ENCODE results near the gene SEPTIN7.

SEPTIN7 gene

DNA sequence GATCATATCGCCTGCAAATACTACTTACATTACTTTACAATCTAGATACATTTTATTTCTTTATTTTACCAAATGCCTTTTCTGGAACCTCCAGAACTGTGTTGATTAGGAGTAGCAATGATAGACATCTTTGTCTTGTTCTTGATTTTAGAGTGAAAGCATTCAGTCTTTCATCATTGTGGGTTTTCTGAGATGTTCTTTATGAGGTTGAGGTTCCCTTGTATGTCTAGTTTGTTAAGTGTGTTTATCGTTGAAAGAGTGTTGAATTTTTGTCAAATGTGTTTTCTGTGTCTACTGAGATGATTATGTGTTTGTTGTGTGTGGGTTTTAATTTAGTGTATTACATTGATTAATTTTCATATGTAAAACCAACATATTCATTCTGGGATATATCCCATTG is 17.1 kb downstream of the SEPTIN7 start:
- Histone ChIP-seq H2BK12ac (ENCODE audit: low read length) (no peak overlapping the region), H2AFZ (ENCODE audit: insufficient read depth, low read length, poor library complexity) (no peak overlapping the region), H3K4me2 (ENCODE audit: low read length) (no peak overlapping the region), H3K79me2 (ENCODE audit: control insufficient read depth, insufficient read depth, low read length, poor library complexity) (peaks cover 10% of the 10 kb centered on the region), H2BK120ac (ENCODE audit: insufficient read depth, low read length, poor library complexity) (no peak overlapping the region), H2AK5ac (ENCODE audit: low read length) (no peak overlapping the region), H3K4me3 (ENCODE audit: low read depth, low read length) (no peak overlapping the region), H3K36me3 (ENCODE audit: control insufficient read depth in 1 of 2, insufficient read depth in 2 of 2, low read length in 2 of 2) (no peaks in the 10 kb centered on the region), H3K27me3 (ENCODE audit: insufficient read depth, low read length) (no peaks in the 10 kb centered on the region), H3K18ac (ENCODE audit: low read length) (no peak overlapping the region), H3K79me1 (ENCODE audit: low read length) (no peaks in the 10 kb centered on the region), H4K91ac (ENCODE audit: low read depth, low read length) (no peak overlapping the region), H3K9me3 (ENCODE audit: insufficient read depth, low read depth, low read length) (no peaks in the 10 kb centered on the region), H3K4me1 (ENCODE audit: control insufficient read depth in 1 of 2, insufficient read depth in 2 of 2, low read length in 2 of 2) (peaks cover 0 to 2% of the 10 kb centered on the region in 2 experiments), H4K12ac (ENCODE audit: low read depth, low read length) (no peak overlapping the region), H2BK5ac (ENCODE audit: low read depth, low read length, poor library complexity) (no peak overlapping the region), H3K23ac (ENCODE audit: low read length) (no peak overlapping the region), H3K27ac (ENCODE audit: low read depth, low read length) (no peak overlapping the region), H3K14ac (ENCODE audit: low read length) (no peak overlapping the region), H3K9ac (ENCODE audit: low read length) (no peak overlapping the region), H4K8ac (ENCODE audit: low read depth, low read length) (no peak overlapping the region), H3K4ac (ENCODE audit: low read depth, low read length) (no peak overlapping the region)
- no peak for DNase-seq
- 100% methylated on average over 1 of the region's 2 CpGs for whole genome bisulfite sequencing (ENCODE audit: extremely low coverage, insufficient coverage, insufficient read length)

DNA sequence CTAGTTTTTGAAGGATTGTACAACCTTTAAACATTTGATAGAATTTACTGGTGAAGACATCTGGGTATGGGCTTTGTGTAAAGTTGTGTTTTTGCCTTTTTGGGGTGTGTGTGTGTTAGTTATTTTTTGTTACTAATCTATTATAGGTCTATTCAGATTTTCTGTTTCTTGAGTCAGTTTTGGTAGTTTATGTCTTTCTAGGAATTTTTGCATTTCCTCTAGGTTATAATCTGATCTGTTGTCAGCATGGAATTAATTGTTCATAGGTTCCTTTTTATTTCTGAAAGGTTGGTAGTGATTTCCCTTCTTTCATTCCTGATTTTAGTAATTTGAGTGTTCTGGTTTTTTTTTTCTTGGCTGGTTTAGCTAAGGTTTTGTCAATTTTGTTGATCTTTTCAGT is 17.7 kb downstream of the SEPTIN7 start:
- Histone ChIP-seq H3K27me3 (ENCODE audit: insufficient read depth, low read length) (no peaks in the 10 kb centered on the region), H3K14ac (ENCODE audit: low read length) (no peak overlapping the region), H4K8ac (ENCODE audit: low read depth, low read length) (no peak overlapping the region), H3K4me1 (ENCODE audit: control insufficient read depth in 1 of 2, insufficient read depth in 2 of 2, low read length in 2 of 2) (peaks cover 0 to 2% of the 10 kb centered on the region in 2 experiments), H3K27ac (ENCODE audit: low read depth, low read length) (no peak overlapping the region), H3K23ac (ENCODE audit: low read length) (no peak overlapping the region), H4K12ac (ENCODE audit: low read depth, low read length) (no peak overlapping the region), H2BK5ac (ENCODE audit: low read depth, low read length, poor library complexity) (no peak overlapping the region), H3K4me3 (ENCODE audit: low read depth, low read length) (no peak overlapping the region), H3K18ac (ENCODE audit: low read length) (no peak overlapping the region), H3K4me2 (ENCODE audit: low read length) (no peak overlapping the region), H3K36me3 (ENCODE audit: control insufficient read depth in 1 of 2, insufficient read depth in 2 of 2, low read length in 2 of 2) (no peaks in the 10 kb centered on the region), H3K79me2 (ENCODE audit: control insufficient read depth, insufficient read depth, low read length, poor library complexity) (peaks cover 7% of the 10 kb centered on the region), H2AFZ (ENCODE audit: insufficient read depth, low read length, poor library complexity) (no peak overlapping the region), H3K79me1 (ENCODE audit: low read length) (no peaks in the 10 kb centered on the region), H2BK12ac (ENCODE audit: low read length) (no peak overlapping the region), H4K91ac (ENCODE audit: low read depth, low read length) (no peak overlapping the region), H2AK5ac (ENCODE audit: low read length) (no peak overlapping the region), H3K9ac (ENCODE audit: low read length) (no peak overlapping the region), H3K4ac (ENCODE audit: low read depth, low read length) (no peak overlapping the region), H3K9me3 (ENCODE audit: insufficient read depth, low read depth, low read length) (no peaks in the 10 kb centered on the region), H2BK120ac (ENCODE audit: insufficient read depth, low read length, poor library complexity) (no peak overlapping the region)
- no peak for DNase-seq

DNA sequence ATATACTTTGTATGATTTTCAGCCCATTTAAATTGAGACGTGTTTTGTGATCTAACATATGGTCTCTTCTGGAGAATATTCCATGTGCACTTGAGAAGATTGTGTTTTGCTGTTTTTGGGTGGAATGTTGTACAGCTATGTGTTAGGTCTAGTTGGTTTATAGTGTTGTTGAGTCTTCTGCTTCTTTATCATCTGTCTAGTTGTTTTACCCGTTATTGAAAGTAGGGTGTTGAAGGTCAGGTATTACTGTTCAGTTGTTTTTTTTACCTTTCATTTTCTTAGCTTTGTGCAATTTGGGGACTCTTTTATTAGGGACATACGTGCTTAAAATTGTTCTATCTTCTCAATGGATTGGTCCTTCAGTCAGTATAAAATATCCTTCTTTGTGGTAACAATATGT is 18.5 kb downstream of the SEPTIN7 start:
- DNase-seq = no peak
- Histone ChIP-seq H3K4me1 (ENCODE audit: control insufficient read depth in 1 of 2, insufficient read depth in 2 of 2, low read length in 2 of 2) (peaks cover 0 to 2% of the 10 kb centered on the region in 2 experiments), H3K79me2 (ENCODE audit: control insufficient read depth, insufficient read depth, low read length, poor library complexity) (peaks cover 7% of the 10 kb centered on the region), H3K23ac (ENCODE audit: low read length) (no peak overlapping the region), H3K36me3 (ENCODE audit: control insufficient read depth in 1 of 2, insufficient read depth in 2 of 2, low read length in 2 of 2) (no peaks in the 10 kb centered on the region), H3K9me3 (ENCODE audit: insufficient read depth, low read depth, low read length) (no peaks in the 10 kb centered on the region), H2BK120ac (ENCODE audit: insufficient read depth, low read length, poor library complexity) (no peak overlapping the region), H3K79me1 (ENCODE audit: low read length) (no peaks in the 10 kb centered on the region), H3K27ac (ENCODE audit: low read depth, low read length) (no peak overlapping the region), H3K9ac (ENCODE audit: low read length) (no peak overlapping the region), H4K8ac (ENCODE audit: low read depth, low read length) (no peak overlapping the region), H3K14ac (ENCODE audit: low read length) (no peak overlapping the region), H3K18ac (ENCODE audit: low read length) (no peak overlapping the region), H4K91ac (ENCODE audit: low read depth, low read length) (no peak overlapping the region), H2BK12ac (ENCODE audit: low read length) (no peak overlapping the region), H3K4me3 (ENCODE audit: low read depth, low read length) (no peak overlapping the region), H2BK5ac (ENCODE audit: low read depth, low read length, poor library complexity) (no peak overlapping the region), H2AFZ (ENCODE audit: insufficient read depth, low read length, poor library complexity) (no peak overlapping the region), H4K12ac (ENCODE audit: low read depth, low read length) (no peak overlapping the region), H3K4ac (ENCODE audit: low read depth, low read length) (no peak overlapping the region), H2AK5ac (ENCODE audit: low read length) (no peak overlapping the region), H3K4me2 (ENCODE audit: low read length) (no peak overlapping the region), H3K27me3 (ENCODE audit: insufficient read depth, low read length) (no peaks in the 10 kb centered on the region)
- no CpG with 5 or more reads among the region's 3 CpGs for WGBS (ENCODE audit: extremely low coverage, insufficient coverage, insufficient read length)

DNA sequence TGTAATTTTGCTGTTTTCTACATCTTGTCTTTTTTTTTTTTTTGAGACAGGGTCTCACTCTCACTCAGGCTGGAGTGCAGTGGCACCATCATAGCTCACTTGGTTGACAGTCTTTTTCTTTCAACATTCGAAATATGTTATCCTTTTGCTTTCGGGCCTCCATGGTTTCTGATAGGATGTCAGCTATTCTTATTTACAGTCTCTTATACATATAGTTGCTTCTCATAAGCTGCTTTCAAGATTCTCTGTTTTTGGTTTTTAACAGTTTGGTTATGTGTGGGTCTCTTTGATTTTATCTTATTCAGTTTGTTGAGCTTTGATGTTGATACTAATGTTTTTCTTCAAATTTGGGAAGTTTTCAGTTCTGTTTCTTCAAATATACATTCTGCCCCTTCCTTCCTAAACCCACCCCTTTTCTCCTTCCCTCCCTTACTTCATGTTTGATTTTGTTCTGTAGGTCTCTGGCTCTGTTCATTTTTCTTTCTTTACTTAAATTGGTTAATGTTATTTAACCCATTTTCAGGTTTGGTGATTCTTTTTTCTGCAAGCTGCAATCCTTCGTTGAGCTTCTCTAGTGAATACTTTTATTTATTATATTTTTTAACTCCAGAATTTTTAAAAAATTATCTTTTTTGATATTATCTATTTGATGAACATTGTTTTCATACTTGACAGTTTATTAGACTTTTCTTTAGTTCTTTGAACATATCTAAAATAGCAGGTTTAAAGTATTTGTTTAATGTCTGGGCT is 19.3 kb downstream of the SEPTIN7 start:
- Histone ChIP-seq H3K27ac (ENCODE audit: low read depth, low read length) (no peak overlapping the region), H3K79me1 (ENCODE audit: low read length) (no peaks in the 10 kb centered on the region), H4K8ac (ENCODE audit: low read depth, low read length) (no peak overlapping the region), H4K91ac (ENCODE audit: low read depth, low read length) (no peak overlapping the region), H3K14ac (ENCODE audit: low read length) (no peak overlapping the region), H3K9me3 (ENCODE audit: insufficient read depth, low read depth, low read length) (no peaks in the 10 kb centered on the region), H2BK120ac (ENCODE audit: insufficient read depth, low read length, poor library complexity) (no peak overlapping the region), H3K4me3 (ENCODE audit: low read depth, low read length) (no peak overlapping the region), H3K36me3 (ENCODE audit: control insufficient read depth in 1 of 2, insufficient read depth in 2 of 2, low read length in 2 of 2) (no peaks in the 10 kb centered on the region), H3K4me2 (ENCODE audit: low read length) (no peak overlapping the region), H2BK12ac (ENCODE audit: low read length) (no peak overlapping the region), H3K9ac (ENCODE audit: low read length) (no peak overlapping the region), H3K4ac (ENCODE audit: low read depth, low read length) (peak overlapping the region; percentile 89), H3K18ac (ENCODE audit: low read length) (no peak overlapping the region), H3K79me2 (ENCODE audit: control insufficient read depth, insufficient read depth, low read length, poor library complexity) (peaks cover 7% of the 10 kb centered on the region), H3K27me3 (ENCODE audit: insufficient read depth, low read length) (no peaks in the 10 kb centered on the region), H3K23ac (ENCODE audit: low read length) (no peak overlapping the region), H2AK5ac (ENCODE audit: low read length) (no peak overlapping the region), H2BK5ac (ENCODE audit: low read depth, low read length, poor library complexity) (no peak overlapping the region), H3K4me1 (ENCODE audit: control insufficient read depth in 1 of 2, insufficient read depth in 2 of 2, low read length in 2 of 2) (peaks cover 0 to 2% of the 10 kb centered on the region in 2 experiments), H4K12ac (ENCODE audit: low read depth, low read length) (no peak overlapping the region), H2AFZ (ENCODE audit: insufficient read depth, low read length, poor library complexity) (no peak overlapping the region)
- no CpG with 5 or more reads among the region's 3 CpGs for WGBS (ENCODE audit: extremely low coverage, insufficient coverage, insufficient read length)
- no peak for DNase-seq
